HEK293 (cell line): Measurements from ENCODE around the gene SYNE1.
A peak's percentile ranks its signal among the peaks of the same experiment; 100 is the strongest.

Source experiments
- CTCF ChIA-PET: fragments of 350-600 bp; formaldehyde crosslinking; extraction: SDS; loops from one replicate; lab custom pipeline; 2021; ENCODE audit warnings: antibody characterized with exemption; lab: Yijun Ruan, JAX
- POLR2A ChIA-PET: fragments of 300-600 bp; formaldehyde crosslinking; extraction: SDS; loops from one replicate; lab custom pipeline; 2020; ENCODE audit warnings: antibody characterized with exemption, inconsistent platforms; lab: Yijun Ruan, JAX
- H3K27ac ChIP-seq: fragments of 200-500 bp; sonication (Bioruptor generic); 2 replicates; pipeline ENCODE4 v1.5.1; 2014; ENCODE audit warnings: low read depth, low read length, control low read depth, inconsistent platforms; ENCODE audit errors: extremely low read depth
- H3K36me3 ChIP-seq, 2 experiments: fragments of 200-500 bp in 1 of 2; sonication (Bioruptor generic) in 1 of 2; 1 replicate in 1 of 2; 2 replicates in 1 of 2; pipeline ENCODE4 v1.5.1; 2014 to 2017; ENCODE audit warnings: inconsistent platforms in 2 of 2, low read length in 2 of 2; ENCODE audit not compliant: control insufficient read depth in 2 of 2, insufficient read depth in 1 of 2
- H3K4me1 ChIP-seq: fragments of 200-500 bp; sonication (Bioruptor generic); 2 replicates; pipeline ENCODE4 v1.5.1; 2014; ENCODE audit warnings: mild to moderate bottlenecking, low read length, inconsistent platforms; ENCODE audit not compliant: control insufficient read depth, insufficient read depth
- H3K4me3 ChIP-seq: 2 replicates; pipeline ENCODE4 v1.5.1; 2011; ENCODE audit warnings: low read depth, mild to moderate bottlenecking, control low read depth, low read length, moderate library complexity
- H3K9me3 ChIP-seq: fragments of 200-500 bp; sonication (Bioruptor generic); 2 replicates; pipeline ENCODE4 v1.5.1; 2014; ENCODE audit warnings: low read depth, low read length, inconsistent platforms; ENCODE audit not compliant: control insufficient read depth, insufficient read depth
- HOXA7 ChIP-seq: sonication (generic); formaldehyde crosslinking; IDR thresholded peaks from 2 replicates; pipeline ENCODE4 v1.8.1; 2022; ENCODE audit warnings: missing genetic modification reagents, borderline replicate concordance
- IKZF3 ChIP-seq: fragments of 450-650 bp; IDR thresholded peaks from 2 replicates; pipeline ENCODE4 v1.5.0; 2018; ENCODE audit warnings: missing biosample characterization, mild to moderate bottlenecking, missing genetic modification characterization, moderate library complexity
- KLF7 ChIP-seq: fragments of 450-650 bp; formaldehyde crosslinking; IDR thresholded peaks from 2 replicates; pipeline ENCODE4 v1.5.1; 2016; ENCODE audit warnings: missing biosample characterization, missing genetic modification characterization, borderline replicate concordance
- KLF8 ChIP-seq: fragments of 450-650 bp; formaldehyde crosslinking; IDR thresholded peaks from 2 replicates; pipeline ENCODE4 v1.5.1; 2016; ENCODE audit warnings: missing biosample characterization, missing genetic modification characterization
- RBAK ChIP-seq: fragments of 450-650 bp; formaldehyde crosslinking; IDR thresholded peaks from 2 replicates; pipeline ENCODE4 v1.5.1; 2016; ENCODE audit warnings: missing biosample characterization, missing genetic modification characterization
- ZFP37 ChIP-seq: fragments of 450-650 bp; formaldehyde crosslinking; IDR thresholded peaks from 2 replicates; pipeline ENCODE4 v1.5.1; 2016; ENCODE audit warnings: missing biosample characterization, missing genetic modification characterization
- ZFP69B ChIP-seq: fragments of 450-650 bp; formaldehyde crosslinking; IDR thresholded peaks from 2 replicates; pipeline ENCODE4 v1.5.1; 2016; ENCODE audit warnings: missing biosample characterization, missing genetic modification characterization
- ZNF112 ChIP-seq: fragments of 450-650 bp; formaldehyde crosslinking; IDR thresholded peaks from 2 replicates; pipeline ENCODE4 v1.5.0; 2017; ENCODE audit warnings: missing biosample characterization, missing genetic modification characterization
- ZNF114 ChIP-seq: fragments of 450-650 bp; formaldehyde crosslinking; IDR thresholded peaks from 2 replicates; pipeline ENCODE4 v1.5.0; 2017; ENCODE audit warnings: missing biosample characterization, missing genetic modification characterization
- ZNF184 ChIP-seq: fragments of 450-650 bp; IDR thresholded peaks from 2 replicates; pipeline ENCODE4 v1.5.1; 2018; ENCODE audit warnings: missing biosample characterization, mild to moderate bottlenecking, missing genetic modification characterization
- ZNF23 ChIP-seq: fragments of 450-650 bp; formaldehyde crosslinking; IDR thresholded peaks from 2 replicates; pipeline ENCODE4 v1.5.1; 2016; ENCODE audit warnings: missing biosample characterization, missing genetic modification characterization, borderline replicate concordance
- ZNF292 ChIP-seq: fragments of 450-650 bp; formaldehyde crosslinking; IDR thresholded peaks from 2 replicates; pipeline ENCODE4 v1.5.1; 2016; ENCODE audit warnings: low read depth, missing biosample characterization, missing genetic modification characterization, borderline replicate concordance
- ZNF335 ChIP-seq: fragments of 450-650 bp; formaldehyde crosslinking; conservative IDR thresholded peaks from 2 replicates; pipeline ENCODE4 v1.5.1; 2016; ENCODE audit warnings: missing biosample characterization, missing genetic modification characterization
- ZNF549 ChIP-seq: fragments of 450-650 bp; IDR thresholded peaks from 2 replicates; pipeline ENCODE4 v1.5.1; 2018; ENCODE audit warnings: missing biosample characterization, missing genetic modification characterization, mild to moderate bottlenecking, inconsistent platforms, moderate library complexity
- TF ChIP-seq, protein P1 (sequence below): fragments of 450-650 bp; formaldehyde crosslinking; IDR thresholded peaks from 2 replicates; pipeline ENCODE4 v1.5.1; 2016; ENCODE audit warnings: missing biosample characterization, missing genetic modification characterization, low read depth
- TF ChIP-seq, protein P2 (sequence below): fragments of 450-650 bp; formaldehyde crosslinking; IDR thresholded peaks from 2 replicates; pipeline ENCODE4 v1.5.1; 2016; ENCODE audit warnings: missing biosample characterization, missing genetic modification characterization
- TF ChIP-seq, protein P3 (sequence below): fragments of 450-650 bp; formaldehyde crosslinking; IDR thresholded peaks from 2 replicates; pipeline ENCODE4 v1.5.1; 2016; ENCODE audit warnings: missing biosample characterization, missing genetic modification characterization
- TF ChIP-seq, protein P4 (sequence below): fragments of 450-650 bp; formaldehyde crosslinking; IDR thresholded peaks from 2 replicates; pipeline ENCODE4 v1.5.1; 2016; ENCODE audit warnings: missing biosample characterization, missing genetic modification characterization
- TF ChIP-seq, protein P5 (sequence below): fragments of 450-650 bp; formaldehyde crosslinking; IDR thresholded peaks from 2 replicates; pipeline ENCODE4 v1.5.1; 2017; ENCODE audit warnings: missing biosample characterization, missing genetic modification characterization
- TF ChIP-seq, protein P6 (sequence below): fragments of 450-650 bp; formaldehyde crosslinking; IDR thresholded peaks from 2 replicates; pipeline ENCODE4 v1.5.1; 2016; ENCODE audit warnings: missing biosample characterization, missing genetic modification characterization, low read depth

SYNE1 gene

DNA sequence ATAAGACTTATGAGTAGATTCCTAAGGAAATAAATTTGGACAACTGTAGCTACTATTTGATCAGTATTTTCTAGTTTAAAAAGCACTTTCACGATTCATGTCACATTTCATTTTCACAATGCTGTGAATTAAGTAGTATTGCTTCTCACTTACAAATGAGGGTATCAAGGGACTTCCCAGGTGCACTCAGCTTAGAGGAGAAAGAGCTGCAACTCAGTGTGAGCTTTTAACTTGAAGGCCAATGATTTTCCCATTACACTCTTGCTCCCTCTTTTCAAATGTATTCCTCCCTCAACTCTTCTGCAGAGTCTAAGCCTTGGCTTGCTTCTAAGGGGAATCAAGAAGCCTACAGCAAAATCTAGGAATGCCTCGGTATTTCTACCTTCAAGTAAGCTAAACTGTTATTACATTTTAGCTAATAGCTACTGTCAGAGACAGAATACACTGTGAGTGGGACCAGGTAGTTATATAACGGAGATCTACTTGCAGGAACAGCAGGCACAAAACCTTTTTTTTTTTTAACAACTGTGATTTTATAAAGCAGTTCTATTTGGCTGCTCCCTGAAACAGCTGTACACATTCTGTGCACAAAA is 339.0 kb downstream of the SYNE1 start:
- Histone ChIP-seq H3K4me1 (peaks cover 4% of the 10 kb centered on the region; the same call in 1 of the 2 replicates), H3K4me3 (no peak overlapping the region), H3K27ac (no peak overlapping the region), H3K36me3 (peaks cover 0 to 9% of the 10 kb centered on the region in 2 experiments; a peak in 1 of 3 replicates), H3K9me3 (no peaks in the 10 kb centered on the region)
- POLR2A ChIA-PET, result no interaction called here
- TF ChIP-seq ZNF292 (tag by site-specific recombination), result no peak
- TF ChIP-seq, protein P1, sequence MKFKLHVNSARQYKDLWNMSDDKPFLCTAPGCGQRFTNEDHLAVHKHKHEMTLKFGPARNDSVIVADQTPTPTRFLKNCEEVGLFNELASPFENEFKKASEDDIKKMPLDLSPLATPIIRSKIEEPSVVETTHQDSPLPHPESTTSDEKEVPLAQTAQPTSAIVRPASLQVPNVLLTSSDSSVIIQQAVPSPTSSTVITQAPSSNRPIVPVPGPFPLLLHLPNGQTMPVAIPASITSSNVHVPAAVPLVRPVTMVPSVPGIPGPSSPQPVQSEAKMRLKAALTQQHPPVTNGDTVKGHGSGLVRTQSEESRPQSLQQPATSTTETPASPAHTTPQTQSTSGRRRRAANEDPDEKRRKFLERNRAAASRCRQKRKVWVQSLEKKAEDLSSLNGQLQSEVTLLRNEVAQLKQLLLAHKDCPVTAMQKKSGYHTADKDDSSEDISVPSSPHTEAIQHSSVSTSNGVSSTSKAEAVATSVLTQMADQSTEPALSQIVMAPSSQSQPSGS, result no peak
- no peak for TF ChIP-seq ZNF114 (tag by site-specific recombination)
- TF ChIP-seq ZFP69B, result no peak
- no peak for TF ChIP-seq IKZF3
- CTCF ChIA-PET, result interaction anchor here (0.6 to 1.7 kb wide), 3 partner anchors 13 to 213 kb away, joined by 3 to 6 read pairs (median 3); no protein-coding TSS in a partner anchor

DNA sequence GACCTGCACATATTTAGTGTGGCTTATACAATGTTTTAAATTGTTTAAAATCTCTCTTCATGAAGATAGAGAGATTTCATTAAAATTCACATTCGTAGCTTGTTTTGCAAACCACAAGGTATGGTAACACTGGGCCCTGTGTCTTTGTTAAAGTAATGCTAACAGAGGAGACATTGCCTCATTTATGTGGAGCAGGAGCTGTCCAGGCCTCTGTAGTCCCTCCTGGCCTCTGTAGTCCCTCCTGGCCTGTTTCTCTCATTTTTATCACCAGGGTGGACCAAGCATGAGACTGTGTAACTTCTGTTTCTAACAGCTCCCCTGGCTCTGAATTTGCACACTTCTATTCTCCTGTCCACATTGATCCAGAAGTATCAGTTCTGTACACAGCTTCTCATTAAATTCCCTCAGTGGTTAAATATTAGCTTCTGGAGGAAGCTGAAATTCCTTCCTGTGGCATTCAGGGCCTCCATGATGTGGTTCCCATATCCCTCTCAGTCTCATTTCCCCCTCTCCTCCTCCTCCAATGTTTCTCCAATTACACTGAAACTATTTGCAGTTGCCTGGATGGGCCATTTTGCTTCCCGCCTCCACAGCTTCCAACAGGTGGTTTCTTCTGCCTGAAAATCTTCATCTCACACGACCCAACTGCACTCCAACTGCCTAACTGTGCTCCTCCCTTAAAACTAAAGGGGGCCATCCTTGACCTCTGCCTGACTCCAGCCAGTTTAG is 340.4 kb downstream of the SYNE1 start:
- Histone ChIP-seq H3K9me3 (no peaks in the 10 kb centered on the region), H3K4me1 (peaks cover 4% of the 10 kb centered on the region; the same call in 1 of the 2 replicates), H3K27ac (no peak overlapping the region), H3K36me3 (peaks cover 0 to 22% of the 10 kb centered on the region in 2 experiments; a peak in 1 of 3 replicates), H3K4me3 (no peak overlapping the region)
- ChIA-PET CTCF (interaction anchor here (0.6 to 1.0 kb wide), 5 partner anchors 24 to 1894 kb away, joined by 3 read pairs; no protein-coding TSS in a partner anchor), POLR2A (no interaction called here)
- TF ChIP-seq ZNF112 (no peak), ZFP37 (no peak), ZNF23 (no peak), HOXA7 (CRISPR knock-in tag) (no peak), ZNF184 (tag by site-specific recombination) (no peak), KLF7 (tag by site-specific recombination) (no peak), ZNF549 (tag by site-specific recombination) (no peak), KLF8 (tag by site-specific recombination) (no peak), ZNF335 (no peak), RBAK (tag by site-specific recombination) (no peak)
- TF ChIP-seq, protein P2, sequence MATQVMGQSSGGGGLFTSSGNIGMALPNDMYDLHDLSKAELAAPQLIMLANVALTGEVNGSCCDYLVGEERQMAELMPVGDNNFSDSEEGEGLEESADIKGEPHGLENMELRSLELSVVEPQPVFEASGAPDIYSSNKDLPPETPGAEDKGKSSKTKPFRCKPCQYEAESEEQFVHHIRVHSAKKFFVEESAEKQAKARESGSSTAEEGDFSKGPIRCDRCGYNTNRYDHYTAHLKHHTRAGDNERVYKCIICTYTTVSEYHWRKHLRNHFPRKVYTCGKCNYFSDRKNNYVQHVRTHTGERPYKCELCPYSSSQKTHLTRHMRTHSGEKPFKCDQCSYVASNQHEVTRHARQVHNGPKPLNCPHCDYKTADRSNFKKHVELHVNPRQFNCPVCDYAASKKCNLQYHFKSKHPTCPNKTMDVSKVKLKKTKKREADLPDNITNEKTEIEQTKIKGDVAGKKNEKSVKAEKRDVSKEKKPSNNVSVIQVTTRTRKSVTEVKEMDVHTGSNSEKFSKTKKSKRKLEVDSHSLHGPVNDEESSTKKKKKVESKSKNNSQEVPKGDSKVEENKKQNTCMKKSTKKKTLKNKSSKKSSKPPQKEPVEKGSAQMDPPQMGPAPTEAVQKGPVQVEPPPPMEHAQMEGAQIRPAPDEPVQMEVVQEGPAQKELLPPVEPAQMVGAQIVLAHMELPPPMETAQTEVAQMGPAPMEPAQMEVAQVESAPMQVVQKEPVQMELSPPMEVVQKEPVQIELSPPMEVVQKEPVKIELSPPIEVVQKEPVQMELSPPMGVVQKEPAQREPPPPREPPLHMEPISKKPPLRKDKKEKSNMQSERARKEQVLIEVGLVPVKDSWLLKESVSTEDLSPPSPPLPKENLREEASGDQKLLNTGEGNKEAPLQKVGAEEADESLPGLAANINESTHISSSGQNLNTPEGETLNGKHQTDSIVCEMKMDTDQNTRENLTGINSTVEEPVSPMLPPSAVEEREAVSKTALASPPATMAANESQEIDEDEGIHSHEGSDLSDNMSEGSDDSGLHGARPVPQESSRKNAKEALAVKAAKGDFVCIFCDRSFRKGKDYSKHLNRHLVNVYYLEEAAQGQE (tag by site-specific recombination), result peak; percentile 63; the same call in 1 of the 2 replicates
- TF ChIP-seq, protein P3, sequence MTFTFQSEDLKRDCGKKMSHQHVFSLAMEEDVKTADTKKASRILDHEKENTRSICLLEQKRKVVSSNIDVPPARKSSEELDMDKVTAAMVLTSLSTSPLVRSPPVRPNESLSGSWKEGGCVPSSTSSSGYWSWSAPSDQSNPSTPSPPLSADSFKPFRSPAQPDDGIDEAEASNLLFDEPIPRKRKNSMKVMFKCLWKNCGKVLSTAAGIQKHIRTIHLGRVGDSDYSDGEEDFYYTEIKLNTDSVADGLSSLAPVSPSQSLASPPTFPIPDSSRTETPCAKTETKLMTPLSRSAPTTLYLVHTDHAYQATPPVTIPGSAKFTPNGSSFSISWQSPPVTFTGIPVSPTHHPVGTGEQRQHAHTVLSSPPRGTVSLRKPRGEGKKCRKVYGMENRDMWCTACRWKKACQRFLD (tag by site-specific recombination), result no peak
- TF ChIP-seq, protein P4, sequence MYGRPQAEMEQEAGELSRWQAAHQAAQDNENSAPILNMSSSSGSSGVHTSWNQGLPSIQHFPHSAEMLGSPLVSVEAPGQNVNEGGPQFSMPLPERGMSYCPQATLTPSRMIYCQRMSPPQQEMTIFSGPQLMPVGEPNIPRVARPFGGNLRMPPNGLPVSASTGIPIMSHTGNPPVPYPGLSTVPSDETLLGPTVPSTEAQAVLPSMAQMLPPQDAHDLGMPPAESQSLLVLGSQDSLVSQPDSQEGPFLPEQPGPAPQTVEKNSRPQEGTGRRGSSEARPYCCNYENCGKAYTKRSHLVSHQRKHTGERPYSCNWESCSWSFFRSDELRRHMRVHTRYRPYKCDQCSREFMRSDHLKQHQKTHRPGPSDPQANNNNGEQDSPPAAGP (tag by site-specific recombination), result no peak
- TF ChIP-seq, protein P5, sequence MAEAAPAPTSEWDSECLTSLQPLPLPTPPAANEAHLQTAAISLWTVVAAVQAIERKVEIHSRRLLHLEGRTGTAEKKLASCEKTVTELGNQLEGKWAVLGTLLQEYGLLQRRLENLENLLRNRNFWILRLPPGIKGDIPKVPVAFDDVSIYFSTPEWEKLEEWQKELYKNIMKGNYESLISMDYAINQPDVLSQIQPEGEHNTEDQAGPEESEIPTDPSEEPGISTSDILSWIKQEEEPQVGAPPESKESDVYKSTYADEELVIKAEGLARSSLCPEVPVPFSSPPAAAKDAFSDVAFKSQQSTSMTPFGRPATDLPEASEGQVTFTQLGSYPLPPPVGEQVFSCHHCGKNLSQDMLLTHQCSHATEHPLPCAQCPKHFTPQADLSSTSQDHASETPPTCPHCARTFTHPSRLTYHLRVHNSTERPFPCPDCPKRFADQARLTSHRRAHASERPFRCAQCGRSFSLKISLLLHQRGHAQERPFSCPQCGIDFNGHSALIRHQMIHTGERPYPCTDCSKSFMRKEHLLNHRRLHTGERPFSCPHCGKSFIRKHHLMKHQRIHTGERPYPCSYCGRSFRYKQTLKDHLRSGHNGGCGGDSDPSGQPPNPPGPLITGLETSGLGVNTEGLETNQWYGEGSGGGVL (tag by site-specific recombination), result no peak
- TF ChIP-seq, protein P6, sequence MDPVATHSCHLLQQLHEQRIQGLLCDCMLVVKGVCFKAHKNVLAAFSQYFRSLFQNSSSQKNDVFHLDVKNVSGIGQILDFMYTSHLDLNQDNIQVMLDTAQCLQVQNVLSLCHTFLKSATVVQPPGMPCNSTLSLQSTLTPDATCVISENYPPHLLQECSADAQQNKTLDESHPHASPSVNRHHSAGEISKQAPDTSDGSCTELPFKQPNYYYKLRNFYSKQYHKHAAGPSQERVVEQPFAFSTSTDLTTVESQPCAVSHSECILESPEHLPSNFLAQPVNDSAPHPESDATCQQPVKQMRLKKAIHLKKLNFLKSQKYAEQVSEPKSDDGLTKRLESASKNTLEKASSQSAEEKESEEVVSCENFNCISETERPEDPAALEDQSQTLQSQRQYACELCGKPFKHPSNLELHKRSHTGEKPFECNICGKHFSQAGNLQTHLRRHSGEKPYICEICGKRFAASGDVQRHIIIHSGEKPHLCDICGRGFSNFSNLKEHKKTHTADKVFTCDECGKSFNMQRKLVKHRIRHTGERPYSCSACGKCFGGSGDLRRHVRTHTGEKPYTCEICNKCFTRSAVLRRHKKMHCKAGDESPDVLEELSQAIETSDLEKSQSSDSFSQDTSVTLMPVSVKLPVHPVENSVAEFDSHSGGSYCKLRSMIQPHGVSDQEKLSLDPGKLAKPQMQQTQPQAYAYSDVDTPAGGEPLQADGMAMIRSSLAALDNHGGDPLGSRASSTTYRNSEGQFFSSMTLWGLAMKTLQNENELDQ (tag by site-specific recombination), result no peak
